H4 (cell line): ENCODE measurements around the gene MANF. TPM values are rescaled to one million over a fixed set of nuclear protein-coding genes. Genes with fewer than 3 reads are reported as not detected.
"Not testable (repeated sequence)": the region's sequence is repeated elsewhere in the genome, so short reads cannot be mapped to it uniquely, and the experiment has no call there.

ENCODE experiments used
- DNase-seq: peaks from one replicate; pipeline ENCODE4 v3.0.0-alpha.2; 2015; ENCODE audit warnings: low spot score
- total RNA-seq: library from RNA; depleted of rRNA; stranded (reverse); fragments of >200 nt; shearing (Covaris generic); gene quantifications from 2 replicates; pipeline ENCODE4 v1.2.3, GENCODE V29; 2014; rRNA removed

Gene MANF
- total RNA-seq: 135 and 150 TPM in 2 replicates

- peak; percentile 92 for DNase-seq
These were observed at the start of gene MANF for GRCh38 chr3:51384726-51385473. MANF (plus strand) TSS chr3:51385291; CDS start chr3:51385343, 52 bp downstream.

GRCh38 chr3:51336261-51336660, 48.8 kb upstream of the MANF start:
- DNase-seq: no peak

GRCh38 chr3:51337666-51338065, 47.4 kb upstream of the MANF start:
- no peak for DNase-seq

GRCh38 chr3:51338632-51339031, 46.5 kb upstream of the MANF start:
- no peak for DNase-seq

GRCh38 chr3:51340013-51340829, 44.9 kb upstream of the MANF start:
- DNase-seq: peak; percentile 83

GRCh38 chr3:51340989-51341636, 44.0 kb upstream of the MANF start:
- DNase-seq: no peak

- peak; percentile 65 for DNase-seq
These were observed 41.0 kb upstream of the MANF start for GRCh38 chr3:51343918-51344687.

GRCh38 chr3:51350751-51351150, 34.3 kb upstream of the MANF start:
- DNase-seq: no peak

GRCh38 chr3:51353131-51353530, 32.0 kb upstream of the MANF start:
- no peak for DNase-seq

GRCh38 chr3:51353691-51354090, 31.4 kb upstream of the MANF start:
- no peak for DNase-seq

GRCh38 chr3:51354172-51354571, 30.9 kb upstream of the MANF start:
- DNase-seq: no peak

GRCh38 chr3:51354731-51355615, 30.1 kb upstream of the MANF start:
- DNase-seq: no peak

- no peak for DNase-seq
These were observed 29.1 kb upstream of the MANF start for GRCh38 chr3:51355891-51356578.

- DNase-seq: no peak
These were observed 27.2 kb upstream of the MANF start for GRCh38 chr3:51357856-51358255.

- DNase-seq: no peak
These were observed 26.1 kb upstream of the MANF start for GRCh38 chr3:51358981-51359380.

GRCh38 chr3:51360806-51361205, 24.3 kb upstream of the MANF start:
- DNase-seq: no peak

- no peak for DNase-seq
These were observed 23.3 kb upstream of the MANF start for GRCh38 chr3:51361746-51362145.

- DNase-seq: no peak
These were observed 22.6 kb upstream of the MANF start for GRCh38 chr3:51362476-51362875.

- DNase-seq: not testable (repeated sequence)
These were observed 16.8 kb upstream of the MANF start for GRCh38 chr3:51368276-51368675.

GRCh38 chr3:51371943-51372557, 13.0 kb upstream of the MANF start:
- DNase-seq: peak; percentile 39
